Measurements from ENCODE around the gene PTPN7. TPM values are rescaled to one million over a fixed set of nuclear protein-coding genes. Genes with fewer than 3 reads are reported as not detected.

Gene PTPN7
- total RNA-seq, 1 experiment from 2014 or later: not detected

DNA sequence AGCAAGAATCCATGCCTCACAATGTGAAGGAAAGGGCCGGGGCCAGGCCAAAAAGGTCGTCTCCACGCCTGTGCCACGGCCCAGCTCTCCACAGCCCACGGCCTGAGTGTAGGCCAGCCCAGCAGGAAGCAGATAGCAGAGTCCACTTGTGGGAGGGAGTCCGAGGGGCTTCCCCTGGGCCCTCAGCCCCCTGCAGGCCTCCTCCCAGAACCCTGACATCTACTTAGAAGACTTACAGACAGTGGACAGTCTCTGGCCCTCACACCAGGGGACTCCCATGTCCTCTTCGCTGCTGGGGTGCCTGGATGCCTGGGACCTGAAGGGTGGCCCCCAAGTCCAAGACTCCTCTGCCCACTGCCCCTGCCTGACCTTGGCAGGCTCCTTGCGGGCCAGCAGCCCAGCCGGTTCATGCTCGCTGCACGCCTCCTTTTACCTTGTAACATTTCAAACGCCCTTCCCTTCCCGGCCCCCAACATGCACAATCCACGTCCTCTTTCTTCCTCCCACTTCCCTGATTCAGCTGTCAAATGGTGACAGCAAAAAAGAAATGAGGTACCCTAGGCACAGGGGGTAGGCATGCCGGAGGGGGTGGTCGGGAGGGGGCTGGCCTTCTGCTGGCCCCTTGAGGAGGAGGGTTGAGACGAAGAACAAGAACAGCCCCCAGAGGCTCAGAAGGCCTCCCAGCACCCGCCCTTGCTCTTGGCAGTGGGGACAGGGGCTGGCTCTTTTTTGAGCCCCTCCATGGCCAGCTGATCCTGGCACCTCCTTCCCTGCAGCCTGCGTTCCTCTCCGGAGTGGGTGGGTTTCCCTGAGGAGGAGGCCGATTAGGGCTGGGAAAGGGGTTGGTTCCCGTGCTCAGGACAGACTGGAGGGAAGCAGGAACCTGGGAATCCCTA is 997 bp upstream of the PTPN7 start:
- H3K4me2 ChIP-seq: no peak overlapping the region
- TF ChIP-seq, protein P1, sequence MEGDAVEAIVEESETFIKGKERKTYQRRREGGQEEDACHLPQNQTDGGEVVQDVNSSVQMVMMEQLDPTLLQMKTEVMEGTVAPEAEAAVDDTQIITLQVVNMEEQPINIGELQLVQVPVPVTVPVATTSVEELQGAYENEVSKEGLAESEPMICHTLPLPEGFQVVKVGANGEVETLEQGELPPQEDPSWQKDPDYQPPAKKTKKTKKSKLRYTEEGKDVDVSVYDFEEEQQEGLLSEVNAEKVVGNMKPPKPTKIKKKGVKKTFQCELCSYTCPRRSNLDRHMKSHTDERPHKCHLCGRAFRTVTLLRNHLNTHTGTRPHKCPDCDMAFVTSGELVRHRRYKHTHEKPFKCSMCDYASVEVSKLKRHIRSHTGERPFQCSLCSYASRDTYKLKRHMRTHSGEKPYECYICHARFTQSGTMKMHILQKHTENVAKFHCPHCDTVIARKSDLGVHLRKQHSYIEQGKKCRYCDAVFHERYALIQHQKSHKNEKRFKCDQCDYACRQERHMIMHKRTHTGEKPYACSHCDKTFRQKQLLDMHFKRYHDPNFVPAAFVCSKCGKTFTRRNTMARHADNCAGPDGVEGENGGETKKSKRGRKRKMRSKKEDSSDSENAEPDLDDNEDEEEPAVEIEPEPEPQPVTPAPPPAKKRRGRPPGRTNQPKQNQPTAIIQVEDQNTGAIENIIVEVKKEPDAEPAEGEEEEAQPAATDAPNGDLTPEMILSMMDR (conservative IDR thresholded peaks at IDR 0.05): no peak
- TF ChIP-seq EZH2 (IDR thresholded peaks at IDR 0.05; ENCODE audit: low read depth): no peak
- H3K9me3 ChIP-seq (ENCODE audit: insufficient read depth, low read depth): no peaks in the 10 kb centered on the region
- no peak overlapping the region for H3K4me3 ChIP-seq
- no peak for DNase-seq
- H3F3A ChIP-seq (ENCODE audit: insufficient read depth, low read depth): no peaks in the 10 kb centered on the region
- ChIA-PET POLR2A (ENCODE audit: unreplicated experiment) (no interaction called here), CTCF (no interaction called here)
- BruUV-seq (replicated peaks): no TSS peak
- no peak overlapping the region for H3K27ac ChIP-seq
- H2AFZ ChIP-seq: no peak overlapping the region
- H3K79me2 ChIP-seq (ENCODE audit: low read depth): no peaks in the 10 kb centered on the region
- intact Hi-C loops (cut with micrococcal nuclease; ENCODE audit: unreplicated experiment): no loop called here
- no peaks in the 10 kb centered on the region for H3K9me2 ChIP-seq (ENCODE audit: insufficient read depth)
- no peaks in the 10 kb centered on the region for H4K20me1 ChIP-seq (ENCODE audit: insufficient read depth)
- no peaks in the 10 kb centered on the region for H3K4me1 ChIP-seq (replicated peaks; ENCODE audit: insufficient read depth)
- no peaks in the 10 kb centered on the region for H3K36me3 ChIP-seq (ENCODE audit: low read depth)
- 0 out of 2 replicates have a peak, but pooled peaks cover 2% of the 10 kb centered on the region for H3K27me3 ChIP-seq (ENCODE audit: insufficient read depth, low read depth)

DNA sequence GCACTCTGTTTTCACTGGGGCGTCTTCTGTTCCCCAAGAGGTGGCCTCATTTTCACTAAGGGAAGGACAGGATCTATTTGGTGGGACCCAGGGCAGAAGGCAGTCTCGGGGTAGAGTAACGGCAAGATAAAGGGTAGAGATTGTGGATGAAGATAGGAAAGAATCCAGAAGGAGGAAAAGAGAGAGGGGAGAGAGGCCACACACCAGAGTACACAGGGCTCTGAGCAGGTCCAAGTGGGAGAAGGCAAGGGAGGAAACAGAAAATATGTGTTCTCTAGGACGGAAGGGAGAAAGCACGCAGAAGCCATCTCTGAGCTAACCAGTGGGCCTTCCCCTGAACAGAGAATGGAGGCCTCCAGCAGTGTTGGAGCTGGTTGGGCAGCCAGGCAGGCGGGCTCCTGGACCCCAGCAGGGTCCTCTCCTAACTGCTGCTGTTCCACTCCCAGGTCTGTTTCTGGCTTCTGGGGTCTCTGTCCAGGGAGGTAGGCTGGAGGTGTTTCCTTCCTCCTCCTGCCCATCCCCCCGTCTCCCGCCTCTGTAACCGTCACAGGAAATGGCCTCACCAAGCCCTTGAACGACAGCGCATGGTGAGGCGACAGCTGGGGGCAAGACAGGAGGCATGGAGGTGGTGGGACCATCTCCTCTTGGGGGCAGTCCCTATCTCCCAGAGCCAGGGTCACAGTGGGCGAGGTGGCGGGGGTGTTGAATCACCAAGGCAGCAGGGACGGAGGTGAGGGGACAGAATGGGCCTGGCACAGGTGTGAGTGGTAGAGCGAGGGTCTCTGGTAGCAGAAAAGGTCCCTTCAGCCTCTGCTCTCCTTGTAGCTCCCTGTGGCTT is 649 bp downstream of the PTPN7 start:
- TF ChIP-seq, protein P1 (conservative IDR thresholded peaks at IDR 0.05): no peak
- no peak for TF ChIP-seq EZH2 (IDR thresholded peaks at IDR 0.05; ENCODE audit: low read depth)
- ChIA-PET POLR2A (ENCODE audit: unreplicated experiment) (no interaction called here), CTCF (no interaction called here)
- Histone ChIP-seq H4K20me1 (ENCODE audit: insufficient read depth) (no peaks in the 10 kb centered on the region), H3K4me1 (replicated peaks; ENCODE audit: insufficient read depth) (peaks cover 9% of the 10 kb centered on the region), H2AFZ (no peak overlapping the region), H3K4me2 (no peak overlapping the region), H3K36me3 (ENCODE audit: low read depth) (no peaks in the 10 kb centered on the region), H3K79me2 (ENCODE audit: low read depth) (no peaks in the 10 kb centered on the region), H3F3A (ENCODE audit: insufficient read depth, low read depth) (peaks cover 10% of the 10 kb centered on the region), H3K27me3 (ENCODE audit: insufficient read depth, low read depth) (no peaks in the 10 kb centered on the region), H3K4me3 (no peak overlapping the region), H3K9me2 (ENCODE audit: insufficient read depth) (no peaks in the 10 kb centered on the region), H3K9me3 (ENCODE audit: insufficient read depth, low read depth) (no peaks in the 10 kb centered on the region), H3K27ac (no peak overlapping the region)
- DNase-seq: no peak
- no TSS peak for BruUV-seq (replicated peaks)
- intact Hi-C loops (cut with micrococcal nuclease; ENCODE audit: unreplicated experiment): no loop called here

DNA sequence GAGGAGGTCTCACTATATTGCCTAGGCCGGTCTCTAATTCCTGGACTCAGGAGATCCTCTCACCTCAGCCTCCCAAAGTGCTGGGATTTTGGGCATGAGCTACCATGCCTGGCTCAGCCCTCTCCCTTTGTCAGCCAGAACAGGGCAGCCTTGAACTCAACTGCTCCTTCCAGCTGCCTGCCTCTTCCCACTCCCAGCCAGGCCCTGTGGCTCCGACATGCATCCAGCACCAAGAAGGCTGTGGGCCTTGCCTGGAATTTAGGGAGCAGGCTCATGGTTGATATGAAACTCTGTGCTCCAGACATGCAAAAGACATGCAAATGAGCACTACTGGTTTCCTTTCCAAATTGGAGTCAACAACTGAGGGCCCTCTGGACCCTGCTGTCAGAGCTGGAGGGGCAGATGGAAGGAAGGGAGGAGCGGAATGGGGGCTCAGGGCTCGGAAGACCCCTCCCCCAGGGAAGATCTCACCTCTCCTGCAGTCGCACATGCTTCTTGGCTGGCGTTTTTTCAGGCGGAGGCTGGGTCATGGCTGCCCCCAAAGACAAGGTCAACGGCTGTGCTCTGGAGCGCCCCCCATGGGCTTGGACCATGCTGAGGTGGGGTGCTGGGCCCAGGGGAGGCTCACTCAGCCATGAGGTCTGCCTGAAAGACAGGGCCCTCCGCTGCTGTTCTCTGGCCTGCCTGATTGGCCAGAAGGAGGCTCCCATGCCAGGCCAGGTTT is 1.4 kb downstream of the PTPN7 start:
- Histone ChIP-seq H3K79me2 (ENCODE audit: low read depth) (no peaks in the 10 kb centered on the region), H3K4me2 (no peak overlapping the region), H3K36me3 (ENCODE audit: low read depth) (no peaks in the 10 kb centered on the region), H3F3A (ENCODE audit: insufficient read depth, low read depth) (peaks cover 10% of the 10 kb centered on the region), H3K4me1 (replicated peaks; ENCODE audit: insufficient read depth) (peaks cover 12% of the 10 kb centered on the region), H2AFZ (no peak overlapping the region), H3K27me3 (ENCODE audit: insufficient read depth, low read depth) (no peaks in the 10 kb centered on the region), H4K20me1 (ENCODE audit: insufficient read depth) (no peaks in the 10 kb centered on the region), H3K27ac (no peak overlapping the region), H3K9me3 (ENCODE audit: insufficient read depth, low read depth) (no peaks in the 10 kb centered on the region), H3K4me3 (no peak overlapping the region), H3K9me2 (ENCODE audit: insufficient read depth) (no peaks in the 10 kb centered on the region)
- intact Hi-C loops (cut with micrococcal nuclease; ENCODE audit: unreplicated experiment): no loop called here
- ChIA-PET POLR2A (ENCODE audit: unreplicated experiment) (no interaction called here), CTCF (interaction anchor here (0.5 to 0.6 kb wide), 2 partner anchors 415 to 549 kb away, joined by 3 to 7 read pairs; no protein-coding TSS in a partner anchor)
- TF ChIP-seq, protein P1 (conservative IDR thresholded peaks at IDR 0.05): no peak
- no peak for TF ChIP-seq EZH2 (IDR thresholded peaks at IDR 0.05; ENCODE audit: low read depth)
- no TSS peak for BruUV-seq (replicated peaks)
- DNase-seq: no peak
